Vagina (tissue), 2 donors: ENCODE data around the gene GNAI2.

Source experiments
- CTCF ChIP-seq, 3 experiments: fragments of 450-650 bp in 2 of 3; fragments of 200-600 bp in 1 of 3; sonication (generic) in 1 of 3; IDR thresholded peaks; one replicate each; pipeline ENCODE4 v1.5.1; 2017 to 2019; ENCODE audit warnings: antibody characterized with exemption in 3 of 3, mild to moderate bottlenecking in 2 of 3, moderate library complexity in 2 of 3
- POLR2AphosphoS5 ChIP-seq, 2 donors: sonication (generic); formaldehyde crosslinking; IDR thresholded peaks; one replicate each; pipeline ENCODE4 v1.9.0; 2017; ENCODE audit warnings: antibody characterized with exemption in 2 of 2, mild to moderate bottlenecking in 2 of 2, low read depth in 1 of 2; ENCODE audit not compliant: insufficient read depth in 1 of 2

- TF ChIP-seq CTCF (IDR thresholded peaks at IDR 0.05) (no peak), POLR2AphosphoS5 (IDR thresholded peaks at IDR 0.05; ENCODE audit: insufficient read depth in 1 of 2, low read depth in 1 of 2) (no peak)
Measured at GRCh38 chr3:50258979-50259378, 23.0 kb downstream of the GNAI2 start.
